Measurements from ENCODE around the gene BTBD8.

The BTBD8 gene

DNA sequence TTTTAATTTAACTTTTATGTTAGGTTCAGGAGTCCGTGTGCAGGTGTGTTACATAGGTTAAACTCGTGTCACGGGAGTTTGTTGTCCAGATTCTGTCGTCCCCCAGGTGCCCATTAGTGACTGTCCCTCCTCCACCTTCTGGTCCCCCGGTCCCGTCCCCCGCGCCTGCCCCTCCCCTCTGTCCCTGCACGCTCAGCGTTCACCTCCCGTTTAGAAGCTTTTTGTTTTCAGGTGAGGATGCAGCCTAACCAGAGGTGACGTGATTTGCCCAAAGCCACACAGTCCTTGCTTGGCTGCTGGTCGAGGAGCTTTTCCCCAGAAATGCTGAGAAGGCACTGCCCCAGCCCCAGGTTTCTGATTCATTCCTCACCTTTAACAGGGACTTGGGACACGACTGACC, 138.4 kb downstream of the BTBD8 start:
- H3K79me2 ChIP-seq (ENCODE audit: insufficient read depth, low read length), result no peaks in the 10 kb centered on the region
- no peak overlapping the region for H3K4me3 ChIP-seq (ENCODE audit: insufficient read depth, low read length, poor library complexity, severe bottlenecking)
- no peak for TF ChIP-seq CTCF (IDR thresholded peaks at IDR 0.05; ENCODE audit: insufficient read depth, low read length, poor library complexity, severe bottlenecking)
- TF ChIP-seq EZH2phosphoT487 (conservative IDR thresholded peaks at IDR 0.05; ENCODE audit: low read length), result no peak
- H3K27ac ChIP-seq (ENCODE audit: low read depth, low read length), result no peak overlapping the region
- H3K9me3 ChIP-seq (ENCODE audit: insufficient read depth, low read length), result no peaks in the 10 kb centered on the region
- no peak overlapping the region for H2AFZ ChIP-seq (ENCODE audit: low read depth, low read length, severe bottlenecking)
- no peaks in the 10 kb centered on the region for H3K36me3 ChIP-seq (ENCODE audit: low read length)
- no peaks in the 10 kb centered on the region for H3K27me3 ChIP-seq (ENCODE audit: low read length)
- H3F3A ChIP-seq (ENCODE audit: insufficient read depth), result no peaks in the 10 kb centered on the region
- no peak overlapping the region for H3K4me2 ChIP-seq (ENCODE audit: low read depth, low read length, poor library complexity, severe bottlenecking)
- H3K9ac ChIP-seq (ENCODE audit: low read length), result no peak overlapping the region
- no peaks in the 10 kb centered on the region for H3K9me2 ChIP-seq (replicated peaks; ENCODE audit: insufficient read depth, low read length)
- H4K20me1 ChIP-seq (ENCODE audit: low read depth, low read length), result no peaks in the 10 kb centered on the region

GRCh38 chr1:92219028-92219427, 138.9 kb downstream of the BTBD8 start:
- H3K4me2 ChIP-seq (ENCODE audit: low read depth, low read length, poor library complexity, severe bottlenecking), result no peak overlapping the region
- TF ChIP-seq CTCF (IDR thresholded peaks at IDR 0.05; ENCODE audit: insufficient read depth, low read length, poor library complexity, severe bottlenecking) (no peak), EZH2phosphoT487 (conservative IDR thresholded peaks at IDR 0.05; ENCODE audit: low read length) (no peak)
- no peak overlapping the region for H2AFZ ChIP-seq (ENCODE audit: low read depth, low read length, severe bottlenecking)
- H3K4me3 ChIP-seq (ENCODE audit: insufficient read depth, low read length, poor library complexity, severe bottlenecking), result no peak overlapping the region
- no peaks in the 10 kb centered on the region for H3K79me2 ChIP-seq (ENCODE audit: insufficient read depth, low read length)
- no peaks in the 10 kb centered on the region for H3K36me3 ChIP-seq (ENCODE audit: low read length)
- no peak overlapping the region for H3K9ac ChIP-seq (ENCODE audit: low read length)
- H3K27ac ChIP-seq (ENCODE audit: low read depth, low read length), result no peak overlapping the region
- no peaks in the 10 kb centered on the region for H3K9me3 ChIP-seq (ENCODE audit: insufficient read depth, low read length)
- no peaks in the 10 kb centered on the region for H3K9me2 ChIP-seq (replicated peaks; ENCODE audit: insufficient read depth, low read length)
- H4K20me1 ChIP-seq (ENCODE audit: low read depth, low read length), result no peaks in the 10 kb centered on the region
- H3F3A ChIP-seq (ENCODE audit: insufficient read depth), result no peaks in the 10 kb centered on the region
- no peaks in the 10 kb centered on the region for H3K27me3 ChIP-seq (ENCODE audit: low read length)

- no peak for TF ChIP-seq EZH2phosphoT487 (conservative IDR thresholded peaks at IDR 0.05; ENCODE audit: low read length)
- no peak for TF ChIP-seq CTCF (IDR thresholded peaks at IDR 0.05; ENCODE audit: insufficient read depth, low read length, poor library complexity, severe bottlenecking)
Measured at GRCh38 chr1:92228401-92228800, 148.3 kb downstream of the BTBD8 start.

More at GRCh38 chr1:92228401-92228800, 148.3 kb downstream of the BTBD8 start:
- H4K20me1 ChIP-seq (ENCODE audit: low read depth, low read length), result no peaks in the 10 kb centered on the region
- H2AFZ ChIP-seq (ENCODE audit: low read depth, low read length, severe bottlenecking), result no peak overlapping the region
- H3K27me3 ChIP-seq (ENCODE audit: low read length), result no peaks in the 10 kb centered on the region
- no peak overlapping the region for H3K4me3 ChIP-seq (ENCODE audit: insufficient read depth, low read length, poor library complexity, severe bottlenecking)
- H3K9me2 ChIP-seq (replicated peaks; ENCODE audit: insufficient read depth, low read length), result no peaks in the 10 kb centered on the region
- no peaks in the 10 kb centered on the region for H3K79me2 ChIP-seq (ENCODE audit: insufficient read depth, low read length)
- no peaks in the 10 kb centered on the region for H3K36me3 ChIP-seq (ENCODE audit: low read length)
- H3F3A ChIP-seq (ENCODE audit: insufficient read depth), result no peaks in the 10 kb centered on the region
- H3K4me2 ChIP-seq (ENCODE audit: low read depth, low read length, poor library complexity, severe bottlenecking), result no peak overlapping the region
- no peaks in the 10 kb centered on the region for H3K9me3 ChIP-seq (ENCODE audit: insufficient read depth, low read length)
- H3K27ac ChIP-seq (ENCODE audit: low read depth, low read length), result no peak overlapping the region
- H3K9ac ChIP-seq (ENCODE audit: low read length), result no peak overlapping the region

Measured in SU-DHL-6 (cell line).